Stimulated activated CD4-positive, alpha-beta T cell treated with anti-CD3 and anti-CD28 coated beads, Interleukin-2, amount 100 ng/mL, for 48 hours (primary cell): ENCODE measurements around the gene LDB2.

Experiments
- DNase-seq, 2 donors: peaks; one replicate each; pipeline ENCODE4 v3.0.0-alpha.2; 2020

LDB2 gene

DNA sequence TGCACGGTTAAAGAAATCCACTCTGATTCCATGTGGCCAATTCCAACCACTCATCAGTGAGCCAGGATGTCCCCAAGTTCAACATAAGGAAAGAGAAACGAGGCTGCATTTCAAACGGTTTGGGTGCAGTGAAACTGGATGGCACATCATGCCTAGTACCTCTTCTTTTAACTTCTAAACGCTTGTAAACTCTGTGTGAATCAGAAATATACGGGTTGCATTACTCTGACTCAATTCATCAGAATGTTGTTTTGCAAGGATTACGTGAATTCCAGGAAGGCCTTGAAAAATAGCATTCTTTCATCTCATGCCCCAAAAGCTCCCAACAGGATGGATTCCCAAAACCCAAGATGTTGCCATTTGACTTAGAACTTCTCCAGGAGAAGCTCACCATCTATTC, 270.4 kb downstream of the LDB2 start:
- DNase-seq = no peak

DNA sequence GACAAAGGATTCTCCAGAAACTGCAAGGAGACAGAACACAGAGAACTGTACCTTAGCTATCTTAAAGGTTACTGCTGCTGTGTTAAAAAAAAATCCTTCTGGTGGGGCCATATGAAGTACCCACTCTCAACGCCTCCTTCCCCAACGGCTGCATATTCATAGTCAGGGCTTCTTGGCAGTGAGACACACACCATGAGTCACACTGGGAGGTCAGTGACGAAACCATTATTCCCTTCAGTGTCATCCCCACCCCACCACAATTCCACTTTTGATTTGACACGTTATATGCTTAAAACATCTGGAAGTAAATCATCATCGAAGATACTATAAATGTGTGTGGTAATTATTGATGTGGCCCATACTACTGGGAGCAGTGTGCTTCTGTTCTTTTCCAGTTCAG, 271.5 kb downstream of the LDB2 start:
- DNase-seq = no peak

- DNase-seq = no peak
Measured at GRCh38 chr4:16622826-16623225, 275.6 kb downstream of the LDB2 start.

GRCh38 chr4:16617435-16617834, 281.0 kb downstream of the LDB2 start:
- no peak for DNase-seq

- no peak for DNase-seq
Measured at GRCh38 chr4:16617011-16617410, 281.4 kb downstream of the LDB2 start.

DNA sequence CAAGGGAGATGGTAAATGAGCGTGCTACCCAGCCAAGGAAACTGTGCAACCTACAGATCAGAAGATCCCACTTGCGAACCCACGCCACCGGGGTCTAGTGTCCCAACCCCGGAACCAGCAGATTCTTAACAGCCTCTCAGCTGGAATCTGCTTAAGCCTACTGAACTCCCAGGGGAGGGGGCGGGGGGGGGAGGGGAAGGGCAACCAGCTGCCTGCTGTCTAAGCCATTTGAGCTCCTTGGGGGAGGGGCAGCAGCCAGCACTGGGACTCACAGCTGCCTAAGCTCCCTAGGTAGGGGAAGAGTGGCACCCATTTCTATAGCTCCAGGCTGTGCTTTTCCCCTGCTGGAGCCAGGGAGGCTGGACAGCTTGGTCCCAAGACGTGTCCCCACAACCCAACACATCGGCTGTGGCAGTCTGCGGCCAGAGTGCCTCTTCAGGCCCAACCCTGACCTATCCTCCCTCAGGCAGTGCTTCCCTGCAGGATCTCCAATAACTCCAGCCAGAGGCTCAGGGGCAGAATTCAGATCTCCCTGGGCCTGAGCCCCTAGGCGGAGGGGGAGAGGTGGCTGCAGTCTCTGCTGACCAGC, 289.2 kb downstream of the LDB2 start:
- DNase-seq = no peak

GRCh38 chr4:16608611-16609125, 289.8 kb downstream of the LDB2 start:
- no peak for DNase-seq

- DNase-seq = no peak
Measured at GRCh38 chr4:16608123-16608522, 290.3 kb downstream of the LDB2 start.

DNA sequence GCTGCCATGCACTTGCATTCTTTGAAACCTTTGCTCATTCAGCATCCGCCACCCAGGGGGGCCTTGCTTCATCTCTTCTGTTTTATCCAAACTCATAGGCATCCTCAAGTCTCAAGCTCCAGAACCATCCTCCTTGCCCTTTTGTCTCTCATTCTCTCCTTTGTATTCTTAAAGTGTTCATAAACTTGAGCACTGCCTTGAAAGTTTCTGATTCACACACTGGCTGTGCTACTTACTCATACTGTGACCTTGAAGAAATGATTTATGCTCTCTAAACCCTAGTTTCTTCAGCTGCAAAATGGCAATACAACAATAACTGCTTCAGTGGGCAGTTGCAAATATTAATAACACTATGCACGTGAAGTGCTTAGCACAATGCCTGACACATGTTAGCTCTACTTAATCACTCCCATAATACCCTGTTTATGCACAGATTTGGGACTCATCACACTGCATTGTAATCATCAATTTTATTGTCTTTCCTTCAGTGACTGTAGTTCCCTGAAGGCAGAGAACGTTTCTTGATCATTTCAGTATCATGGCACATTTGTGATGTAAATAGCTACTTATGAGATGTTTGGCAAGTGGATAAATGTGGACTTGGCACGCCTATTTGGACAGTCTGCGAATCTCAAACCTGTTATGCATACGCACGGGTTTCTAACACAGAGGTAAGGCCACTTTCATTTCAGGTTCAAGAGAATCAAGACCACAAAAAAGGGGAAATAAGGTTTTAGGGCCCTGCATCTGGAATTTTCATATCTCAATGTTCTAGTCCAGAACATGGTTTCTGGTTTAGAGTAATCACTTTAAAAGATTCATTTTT, 291.0 kb downstream of the LDB2 start:
- no peak for DNase-seq

- no peak for DNase-seq
Measured at GRCh38 chr4:16606691-16607090, 291.8 kb downstream of the LDB2 start.

- DNase-seq = no peak
Measured at GRCh38 chr4:16603178-16603577, 295.3 kb downstream of the LDB2 start.

- DNase-seq = no peak
Measured at GRCh38 chr4:16598597-16599206, 299.7 kb downstream of the LDB2 start.

DNA sequence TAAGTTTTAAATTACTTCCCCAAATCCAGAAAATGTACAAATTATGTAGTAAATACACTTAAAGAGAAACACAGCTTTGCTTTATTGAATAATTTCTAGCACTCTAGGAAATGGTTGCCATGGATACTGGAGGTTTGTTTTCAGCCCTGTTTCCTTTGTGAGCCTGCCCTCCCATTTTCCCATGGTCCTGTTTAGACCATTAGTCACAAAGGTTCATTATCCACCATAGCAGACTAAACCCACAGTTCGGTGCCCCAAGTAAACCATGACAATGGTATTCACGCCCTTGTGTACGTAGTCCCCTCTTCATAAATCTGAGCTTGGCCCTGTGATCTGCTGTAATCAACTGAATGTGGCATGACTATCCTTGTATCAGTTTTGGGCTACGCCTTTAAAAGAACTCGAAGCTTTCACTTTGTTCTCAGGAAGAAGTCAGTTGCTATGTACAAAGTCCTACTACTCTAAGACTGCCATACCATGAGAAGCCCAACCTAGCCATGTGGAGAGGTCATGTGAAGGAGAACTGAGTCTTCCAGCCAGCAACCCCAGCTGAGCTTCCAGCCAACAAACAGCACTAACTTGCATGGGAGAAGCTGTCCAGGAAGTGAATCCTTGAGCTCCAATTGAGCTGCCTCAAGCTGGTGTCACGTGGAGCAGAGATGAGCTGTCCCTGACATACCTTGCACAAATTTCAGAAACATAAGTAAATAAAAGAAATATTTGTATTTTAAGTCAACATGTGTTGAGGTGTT, 300.4 kb downstream of the LDB2 start:
- DNase-seq = no peak

- DNase-seq = no peak
Measured at GRCh38 chr4:16597443-16597842, 301.0 kb downstream of the LDB2 start.

GRCh38 chr4:16596267-16596666, 302.2 kb downstream of the LDB2 start:
- no peak for DNase-seq

DNA sequence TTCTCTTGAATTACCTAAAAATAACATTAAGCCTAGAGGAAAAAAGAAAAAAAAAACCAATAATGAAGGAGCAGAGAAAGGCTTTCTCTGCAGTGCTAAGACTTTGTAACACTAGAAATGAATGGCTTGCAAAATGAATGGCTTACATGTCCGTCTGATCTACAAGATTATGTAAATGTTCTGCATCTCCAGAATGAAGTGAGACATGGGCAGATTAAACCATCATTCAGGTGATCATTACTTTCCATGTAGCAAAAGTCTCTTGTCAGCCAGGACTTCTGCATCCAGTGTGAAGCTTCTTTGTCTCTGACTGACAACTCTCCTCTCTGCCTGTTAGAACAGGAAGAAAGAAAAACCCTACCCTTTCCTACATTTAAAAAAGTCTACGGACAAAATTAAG, 304.3 kb downstream of the LDB2 start:
- no peak for DNase-seq

DNA sequence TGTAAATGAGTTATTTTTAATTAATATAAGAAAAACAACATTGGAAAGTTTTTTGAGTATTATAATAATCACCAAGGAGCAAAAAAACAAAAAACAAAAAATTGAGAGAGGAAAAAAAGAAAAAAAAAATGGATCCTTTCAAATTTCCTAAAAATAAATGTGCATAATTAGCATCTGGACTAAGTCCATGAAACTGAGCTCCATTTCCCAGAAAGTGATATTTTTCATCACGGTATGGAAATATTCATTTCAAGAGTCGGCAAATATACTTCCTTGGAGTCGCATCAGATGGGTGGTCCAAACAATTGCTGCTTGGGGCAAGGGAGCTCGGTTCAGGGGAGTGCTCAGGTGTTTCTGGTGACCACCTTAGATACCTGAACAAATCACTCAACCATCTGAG, 305.1 kb downstream of the LDB2 start:
- no peak for DNase-seq

DNA sequence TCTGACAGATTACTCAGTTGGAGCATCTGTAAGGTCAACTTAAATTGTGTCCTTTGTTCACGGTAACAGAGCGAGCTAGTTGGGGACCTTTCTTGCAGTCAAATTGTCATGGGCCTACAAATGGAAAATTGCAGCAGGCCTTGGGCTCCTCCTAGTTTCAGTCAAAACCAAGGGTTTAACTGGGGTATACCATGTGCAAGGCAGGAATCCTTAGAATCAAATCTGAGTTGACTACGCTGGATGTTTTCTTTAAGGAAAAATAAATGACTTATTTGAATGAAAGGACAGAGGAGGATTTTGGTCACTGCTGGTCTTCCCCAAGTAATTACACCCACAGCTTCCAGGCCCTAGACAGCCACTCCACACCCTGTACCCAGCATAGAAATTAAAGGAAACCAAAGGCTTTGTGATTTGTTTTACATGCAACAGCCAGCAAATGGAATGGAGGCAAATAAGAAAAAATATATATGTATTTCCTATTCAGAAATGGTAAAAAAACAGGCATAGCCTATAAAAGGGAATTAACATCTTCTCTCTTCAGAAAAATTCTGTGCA, 307.1 kb downstream of the LDB2 start:
- DNase-seq = no peak

GRCh38 chr4:16590797-16591196, 307.6 kb downstream of the LDB2 start:
- DNase-seq = no peak

DNA sequence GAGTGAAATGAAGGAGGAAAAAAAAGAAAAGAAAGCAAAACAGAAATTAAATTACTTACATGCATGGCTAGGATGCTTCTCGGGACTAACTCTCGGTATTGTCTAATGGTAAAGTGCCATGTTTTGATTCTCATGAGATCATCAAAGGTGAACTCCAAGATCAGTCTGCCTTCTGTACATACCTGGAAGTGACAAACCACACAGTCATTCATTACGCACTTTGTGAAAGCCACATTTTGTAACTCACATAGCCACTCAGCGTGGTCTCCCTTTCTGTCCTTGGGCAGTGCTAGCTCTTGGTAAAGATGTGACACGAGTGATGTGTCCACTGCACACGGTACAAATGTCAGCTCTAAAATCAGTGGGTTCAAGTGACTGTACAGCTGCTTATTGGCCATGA, 309.8 kb downstream of the LDB2 start:
- no peak for DNase-seq

DNA sequence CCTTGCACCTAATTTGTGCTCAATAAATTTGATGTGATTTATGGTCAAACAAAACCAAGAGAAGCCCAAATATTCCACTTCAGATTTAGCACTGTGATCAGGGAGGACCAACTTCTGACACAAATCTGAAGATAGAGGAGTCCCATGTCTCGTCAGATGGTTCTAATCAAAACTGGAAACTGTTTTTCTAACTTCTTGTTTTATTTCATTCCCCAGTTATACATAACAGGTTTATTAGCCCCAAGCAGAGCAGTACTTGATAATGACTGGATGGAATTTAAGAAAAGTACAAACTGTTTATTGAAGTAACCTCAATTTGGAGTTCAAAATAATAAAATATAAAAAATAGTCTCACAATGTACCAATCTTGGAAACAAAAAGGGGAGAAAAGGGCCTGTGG, 310.3 kb downstream of the LDB2 start:
- DNase-seq = no peak

GRCh38 chr4:16585053-16585452, 313.4 kb downstream of the LDB2 start:
- no peak for DNase-seq

- DNase-seq = no peak
Measured at GRCh38 chr4:16583764-16584163, 314.7 kb downstream of the LDB2 start.
